Natural killer cell (primary cell): ENCODE data around the gene F2RL1. TPM values are rescaled to one million over a fixed set of nuclear protein-coding genes. Genes with fewer than 3 reads are reported as not detected.
"Not testable (repeated sequence)": the region's sequence is repeated elsewhere in the genome, so short reads cannot be mapped to it uniquely, and the experiment has no call there.

Experiments
- ATAC-seq, 3 donors: fragments of 150-1000 bp in 2 of 3; fragments of 200-7000 bp in 1 of 3; cut with Tn5 transposase; 1 replicate in 1 of 3; 2 replicates in 2 of 3; pipeline ENCODE4 v1.10.0; 2021; ENCODE audit warnings: mild to moderate bottlenecking in 2 of 3, moderate library complexity in 2 of 3
- DNase-seq, 2 donors: peaks; one replicate each; pipeline versions ENCODE4 v3.0.0 to v3.0.0-alpha.2; 2013 to 2021; ENCODE audit warnings: mixed read lengths in 1 of 2
- H3K27ac ChIP-seq: one replicate; pipeline ENCODE4 v1.5.1; 2013; ENCODE audit warnings: mild to moderate bottlenecking, low read length
- H3K27me3 ChIP-seq: one replicate; pipeline ENCODE4 v1.6.1; 2013; ENCODE audit warnings: low read length; ENCODE audit not compliant: control insufficient read depth, insufficient read depth
- H3K36me3 ChIP-seq: one replicate; pipeline ENCODE4 v1.6.1; 2013; ENCODE audit warnings: low read length; ENCODE audit not compliant: control insufficient read depth, insufficient read depth
- H3K4me1 ChIP-seq: one replicate; pipeline ENCODE4 v1.6.1; 2013; ENCODE audit warnings: low read length; ENCODE audit not compliant: control insufficient read depth, insufficient read depth
- H3K4me3 ChIP-seq: one replicate; pipeline ENCODE4 v1.5.1; 2013; ENCODE audit warnings: low read length
- H3K9me3 ChIP-seq: one replicate; pipeline ENCODE4 v1.6.1; 2013; ENCODE audit warnings: low read length; ENCODE audit not compliant: control insufficient read depth, insufficient read depth
- H3K27ac Mint-ChIP-seq, 2 donors: one replicate each; pipeline ENCODE4 v1.8.0; 2022; ENCODE audit warnings: mild to moderate bottlenecking in 2 of 2, mixed read lengths in 2 of 2, moderate library complexity in 1 of 2
- H3K27me3 Mint-ChIP-seq, 2 donors: one replicate each; pipeline ENCODE4 v1.8.0; 2022; ENCODE audit warnings: low read depth in 2 of 2, mixed read lengths in 2 of 2
- H3K36me3 Mint-ChIP-seq: one replicate; pipeline ENCODE4 v1.8.0; 2022; ENCODE audit warnings: mixed read lengths
- H3K4me1 Mint-ChIP-seq, 2 donors: one replicate each; pipeline ENCODE4 v1.8.0; 2022; ENCODE audit warnings: mixed read lengths in 2 of 2
- H3K4me3 Mint-ChIP-seq: one replicate; pipeline ENCODE4 v1.8.0; 2022; ENCODE audit warnings: mild to moderate bottlenecking, moderate library complexity, mixed read lengths
- H3K9me3 Mint-ChIP-seq, 2 donors: one replicate each; pipeline ENCODE4 v1.8.0; 2022; ENCODE audit warnings: mixed read lengths in 2 of 2
- WGBS: methylation state at CpG from one replicate; pipeline ENCODE4 v1.1.7; 2013; ENCODE audit warnings: missing lambda C conversion rate; ENCODE audit not compliant: insufficient coverage; 5-methylcytosine and 5-hydroxymethylcytosine counted together
- intact Hi-C: fragments of 100-400 bp; cut with micrococcal nuclease; formaldehyde crosslinking; loops from one replicate; pipeline ENCODE4 v1.14.2; 2022
- total RNA-seq, 4 donors: library from RNA; stranded (reverse); fragments of 120-200 nt in 1 of 4; gene quantifications; one replicate each; pipeline versions ENCODE4 v1.2.3 to v1.2.4, GENCODE V29; 2013 to 2022
- TF ChIP-seq, protein P1 (sequence below): fragments of 200-600 bp; IDR thresholded peaks from one replicate; pipeline ENCODE4 v1.8.0; 2022; ENCODE audit warnings: antibody characterized with exemption

F2RL1 gene
- total RNA-seq, 3 donors from 2014 or later (not counting 1 experiment from before 2014, with no cell fraction given): 0.29 to 0.35 TPM; not detected in 1

DNA sequence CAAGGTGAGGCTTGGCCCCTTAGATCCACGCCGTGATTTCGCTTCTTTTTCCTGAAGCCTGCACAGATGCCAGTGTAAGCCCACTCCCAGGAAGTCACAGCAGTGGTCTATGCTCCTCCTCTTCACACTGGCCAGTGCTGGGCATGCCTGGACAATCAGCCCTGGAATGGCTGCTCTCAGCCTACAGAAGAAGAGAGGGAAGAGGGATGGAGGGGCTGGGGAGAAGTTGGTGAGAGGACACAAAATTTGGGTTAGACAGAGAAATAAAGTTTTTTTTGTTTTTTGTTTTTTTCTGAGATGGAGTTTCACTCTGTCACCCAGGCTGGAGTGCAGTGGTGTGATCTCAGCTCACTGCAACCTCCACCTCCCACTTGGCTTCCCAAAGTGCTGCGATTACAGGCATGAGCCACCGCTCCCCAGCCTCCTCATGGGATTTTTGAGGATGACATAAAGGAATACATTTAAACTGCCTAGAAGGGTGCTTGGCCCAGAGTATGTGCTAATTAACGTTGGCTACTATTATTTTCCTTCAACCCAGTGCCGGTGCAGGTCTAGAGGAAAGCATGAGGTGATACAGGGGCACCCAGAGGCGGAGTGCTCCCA, 31.8 kb downstream of the F2RL1 start:
- DNase-seq (no peak), ATAC-seq (no peak)
- 77% methylated on average over 8 of the region's 8 CpGs for WGBS
- TF ChIP-seq, protein P1, sequence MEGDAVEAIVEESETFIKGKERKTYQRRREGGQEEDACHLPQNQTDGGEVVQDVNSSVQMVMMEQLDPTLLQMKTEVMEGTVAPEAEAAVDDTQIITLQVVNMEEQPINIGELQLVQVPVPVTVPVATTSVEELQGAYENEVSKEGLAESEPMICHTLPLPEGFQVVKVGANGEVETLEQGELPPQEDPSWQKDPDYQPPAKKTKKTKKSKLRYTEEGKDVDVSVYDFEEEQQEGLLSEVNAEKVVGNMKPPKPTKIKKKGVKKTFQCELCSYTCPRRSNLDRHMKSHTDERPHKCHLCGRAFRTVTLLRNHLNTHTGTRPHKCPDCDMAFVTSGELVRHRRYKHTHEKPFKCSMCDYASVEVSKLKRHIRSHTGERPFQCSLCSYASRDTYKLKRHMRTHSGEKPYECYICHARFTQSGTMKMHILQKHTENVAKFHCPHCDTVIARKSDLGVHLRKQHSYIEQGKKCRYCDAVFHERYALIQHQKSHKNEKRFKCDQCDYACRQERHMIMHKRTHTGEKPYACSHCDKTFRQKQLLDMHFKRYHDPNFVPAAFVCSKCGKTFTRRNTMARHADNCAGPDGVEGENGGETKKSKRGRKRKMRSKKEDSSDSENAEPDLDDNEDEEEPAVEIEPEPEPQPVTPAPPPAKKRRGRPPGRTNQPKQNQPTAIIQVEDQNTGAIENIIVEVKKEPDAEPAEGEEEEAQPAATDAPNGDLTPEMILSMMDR: no peak
- Mint-ChIP-seq H3K9me3 (no peaks in the 10 kb centered on the region), H3K36me3 (no peaks in the 10 kb centered on the region), H3K27ac (peak overlapping the region in 1 of 2 donors; percentile 1), H3K4me1 (peaks cover 20 to 34% of the 10 kb centered on the region in 2 donors), H3K27me3 (no peaks in the 10 kb centered on the region), H3K4me3 (no peak overlapping the region)
- Histone ChIP-seq H3K27me3 (no peaks in the 10 kb centered on the region), H3K4me3 (no peak overlapping the region), H3K36me3 (no peaks in the 10 kb centered on the region), H3K4me1 (peaks cover 36% of the 10 kb centered on the region), H3K9me3 (no peaks in the 10 kb centered on the region), H3K27ac (no peak overlapping the region)
- intact Hi-C loops: no loop called here

DNA sequence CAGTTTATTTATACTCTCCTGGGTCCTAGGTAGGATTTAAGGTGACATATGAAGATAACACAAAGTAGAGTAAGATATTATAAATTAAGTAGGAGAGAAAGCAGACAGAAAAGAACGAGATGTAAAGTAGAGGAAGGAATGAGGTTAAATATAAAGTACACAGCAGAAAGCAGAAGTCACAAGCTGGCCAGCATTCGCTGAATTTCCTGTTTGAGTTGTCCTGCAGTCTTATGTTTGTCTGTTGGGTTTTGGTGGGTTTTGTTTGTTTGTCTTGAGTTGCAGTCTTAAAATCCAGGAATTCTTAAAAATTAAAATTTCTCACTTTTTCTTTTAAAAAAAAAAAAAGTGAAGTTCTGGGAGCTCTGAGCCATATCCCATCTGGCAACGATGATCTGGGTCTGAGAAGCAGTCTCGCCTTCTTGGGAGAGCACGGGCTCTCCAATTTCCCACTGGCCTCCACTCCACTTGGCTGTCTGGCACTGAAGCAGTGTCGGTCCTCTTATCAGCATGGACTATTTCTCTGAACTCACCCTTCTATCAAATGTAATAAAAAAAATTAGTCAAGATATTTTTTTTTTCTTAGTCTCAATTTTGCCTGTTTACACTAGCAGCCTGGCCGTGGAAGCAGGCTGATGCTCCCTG, 33.0 kb downstream of the F2RL1 start:
- TF ChIP-seq, protein P1: no peak
- Mint-ChIP-seq H3K36me3 (peaks cover 6% of the 10 kb centered on the region), H3K4me1 (peaks cover 32 to 46% of the 10 kb centered on the region in 2 donors), H3K4me3 (no peak overlapping the region), H3K9me3 (peaks cover 0 to 2% of the 10 kb centered on the region in 2 donors), H3K27ac (no peak overlapping the region), H3K27me3 (no peaks in the 10 kb centered on the region)
- Histone ChIP-seq H3K36me3 (no peaks in the 10 kb centered on the region), H3K4me1 (peaks cover 43% of the 10 kb centered on the region), H3K4me3 (no peak overlapping the region), H3K27ac (no peak overlapping the region), H3K27me3 (no peaks in the 10 kb centered on the region), H3K9me3 (no peaks in the 10 kb centered on the region)
- DNase-seq: no peak
- ATAC-seq: no peak
- intact Hi-C loops: no loop called here
- WGBS: 33% methylated on average over 7 of the region's 7 CpGs

DNA sequence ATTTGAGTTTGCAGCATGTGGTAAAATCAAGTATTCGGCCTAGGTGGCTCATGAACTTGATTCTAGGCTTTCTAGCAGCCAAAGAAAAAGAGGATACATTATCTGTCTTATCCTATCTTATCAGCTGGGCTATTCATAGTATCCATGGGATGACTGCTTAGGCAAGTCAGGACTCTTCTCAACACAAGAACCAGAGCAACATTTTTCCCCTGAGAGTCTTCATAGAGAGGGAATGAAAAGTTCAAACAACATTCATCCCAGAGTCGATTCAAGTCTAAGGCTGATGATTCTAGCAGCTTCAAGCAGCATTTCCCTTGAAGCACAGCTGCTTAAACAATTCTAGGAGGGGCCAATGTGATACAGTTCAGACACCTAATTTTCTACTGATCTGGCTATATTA, 33.9 kb downstream of the F2RL1 start:
- no peak overlapping the region for H3K27ac Mint-ChIP-seq
- peaks cover 35 to 48% of the 10 kb centered on the region in 2 donors for H3K4me1 Mint-ChIP-seq
- peaks cover 0 to 2% of the 10 kb centered on the region in 2 donors for H3K9me3 Mint-ChIP-seq
- DNase-seq (no peak), ATAC-seq (no peak)
- H3K9me3 ChIP-seq: no peaks in the 10 kb centered on the region
- H3K27ac ChIP-seq: no peak overlapping the region
- intact Hi-C loops: no loop called here
- no peak overlapping the region for H3K4me3 Mint-ChIP-seq
- WGBS: 58% methylated on average over 2 of the region's 2 CpGs
- peaks cover 43% of the 10 kb centered on the region for H3K4me1 ChIP-seq
- no peaks in the 10 kb centered on the region for H3K27me3 ChIP-seq
- no peak overlapping the region for H3K4me3 ChIP-seq
- no peaks in the 10 kb centered on the region for H3K27me3 Mint-ChIP-seq
- no peaks in the 10 kb centered on the region for H3K36me3 ChIP-seq
- H3K36me3 Mint-ChIP-seq: peaks cover 6% of the 10 kb centered on the region
- TF ChIP-seq, protein P1: no peak

DNA sequence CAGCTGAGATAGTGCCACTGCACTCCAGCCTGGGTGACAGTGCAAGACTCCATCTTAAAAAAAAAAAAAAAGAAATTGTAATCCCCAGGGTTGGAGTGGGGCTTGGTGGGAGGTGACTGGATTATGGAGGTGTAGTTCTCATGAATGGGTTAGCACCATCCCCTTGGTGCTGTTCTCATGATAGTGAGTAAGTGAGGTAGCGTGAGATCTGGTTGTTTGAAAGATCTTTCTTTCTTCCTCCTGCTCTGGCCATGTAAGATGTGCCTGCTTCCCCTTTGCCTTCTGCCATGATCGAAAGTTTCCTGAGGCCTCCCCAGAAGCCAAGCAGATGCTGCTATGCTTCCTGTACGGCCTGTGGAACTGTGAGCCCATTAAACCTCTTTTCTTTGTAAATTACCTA, 34.9 kb downstream of the F2RL1 start:
- not testable (repeated sequence) for DNase-seq, H3K4me3 Mint-ChIP-seq
- peak overlapping the region in 1 of 2 donors; percentile 14 for H3K27ac Mint-ChIP-seq

More for the DNA sequence above, 34.9 kb downstream of the F2RL1 start:
- peaks cover 35 to 48% of the 10 kb centered on the region in 2 donors for H3K4me1 Mint-ChIP-seq
- H3K36me3 Mint-ChIP-seq, intact Hi-C loops, H3K9me3 ChIP-seq, ATAC-seq, H3K27me3 Mint-ChIP-seq, H3K27me3 ChIP-seq, H3K36me3 ChIP-seq, H3K27ac ChIP-seq, H3K4me3 ChIP-seq, H3K9me3 Mint-ChIP-seq: not testable (repeated sequence)
- WGBS: 72% methylated on average over 2 of the region's 3 CpGs
- H3K4me1 ChIP-seq: peaks cover 43% of the 10 kb centered on the region
